ENCODE results near the gene ILDR1.

DNA sequence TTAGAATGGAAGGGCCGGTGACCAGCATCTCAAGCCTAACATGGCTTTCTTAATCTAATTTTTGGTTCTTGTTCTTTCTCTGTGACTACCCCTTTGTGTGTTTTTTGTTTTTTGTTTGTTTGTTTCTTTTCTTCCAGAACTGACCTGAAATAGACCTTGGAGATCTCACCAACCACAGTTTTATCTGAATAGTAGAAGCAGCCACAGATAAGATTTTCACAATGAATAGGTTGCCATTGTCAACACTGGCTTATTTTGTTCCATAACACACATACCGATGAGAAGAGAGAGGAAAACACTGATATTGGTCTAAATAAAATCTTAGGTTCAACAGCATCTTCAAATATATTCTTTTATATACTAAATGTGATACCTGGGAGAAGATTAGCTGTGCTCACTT lies 11.5 kb downstream of the ILDR1 start:
- TF ChIP-seq, protein P1, sequence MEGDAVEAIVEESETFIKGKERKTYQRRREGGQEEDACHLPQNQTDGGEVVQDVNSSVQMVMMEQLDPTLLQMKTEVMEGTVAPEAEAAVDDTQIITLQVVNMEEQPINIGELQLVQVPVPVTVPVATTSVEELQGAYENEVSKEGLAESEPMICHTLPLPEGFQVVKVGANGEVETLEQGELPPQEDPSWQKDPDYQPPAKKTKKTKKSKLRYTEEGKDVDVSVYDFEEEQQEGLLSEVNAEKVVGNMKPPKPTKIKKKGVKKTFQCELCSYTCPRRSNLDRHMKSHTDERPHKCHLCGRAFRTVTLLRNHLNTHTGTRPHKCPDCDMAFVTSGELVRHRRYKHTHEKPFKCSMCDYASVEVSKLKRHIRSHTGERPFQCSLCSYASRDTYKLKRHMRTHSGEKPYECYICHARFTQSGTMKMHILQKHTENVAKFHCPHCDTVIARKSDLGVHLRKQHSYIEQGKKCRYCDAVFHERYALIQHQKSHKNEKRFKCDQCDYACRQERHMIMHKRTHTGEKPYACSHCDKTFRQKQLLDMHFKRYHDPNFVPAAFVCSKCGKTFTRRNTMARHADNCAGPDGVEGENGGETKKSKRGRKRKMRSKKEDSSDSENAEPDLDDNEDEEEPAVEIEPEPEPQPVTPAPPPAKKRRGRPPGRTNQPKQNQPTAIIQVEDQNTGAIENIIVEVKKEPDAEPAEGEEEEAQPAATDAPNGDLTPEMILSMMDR (IDR thresholded peaks at IDR 0.05), result no peak
- no peak for TF ChIP-seq POLR2A (IDR thresholded peaks at IDR 0.05)

Data from uterus (tissue), 2 donors.